Stimulated activated CD4-positive, alpha-beta T cell treated with anti-CD3 and anti-CD28 coated beads, TNF-alpha, amount 100 ng/mL, for 1 hour (primary cell): Measurements from ENCODE around the gene CRYGN.

Source experiments
- DNase-seq, 3 donors: peaks; one replicate each; pipeline ENCODE4 v3.0.0-alpha.2; 2020; ENCODE audit warnings: low read depth in 3 of 3, low spot score in 1 of 3

The CRYGN gene, protein sequence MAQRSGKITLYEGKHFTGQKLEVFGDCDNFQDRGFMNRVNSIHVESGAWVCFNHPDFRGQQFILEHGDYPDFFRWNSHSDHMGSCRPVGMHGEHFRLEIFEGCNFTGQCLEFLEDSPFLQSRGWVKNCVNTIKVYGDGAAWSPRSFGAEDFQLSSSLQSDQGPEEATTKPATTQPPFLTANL

DNA sequence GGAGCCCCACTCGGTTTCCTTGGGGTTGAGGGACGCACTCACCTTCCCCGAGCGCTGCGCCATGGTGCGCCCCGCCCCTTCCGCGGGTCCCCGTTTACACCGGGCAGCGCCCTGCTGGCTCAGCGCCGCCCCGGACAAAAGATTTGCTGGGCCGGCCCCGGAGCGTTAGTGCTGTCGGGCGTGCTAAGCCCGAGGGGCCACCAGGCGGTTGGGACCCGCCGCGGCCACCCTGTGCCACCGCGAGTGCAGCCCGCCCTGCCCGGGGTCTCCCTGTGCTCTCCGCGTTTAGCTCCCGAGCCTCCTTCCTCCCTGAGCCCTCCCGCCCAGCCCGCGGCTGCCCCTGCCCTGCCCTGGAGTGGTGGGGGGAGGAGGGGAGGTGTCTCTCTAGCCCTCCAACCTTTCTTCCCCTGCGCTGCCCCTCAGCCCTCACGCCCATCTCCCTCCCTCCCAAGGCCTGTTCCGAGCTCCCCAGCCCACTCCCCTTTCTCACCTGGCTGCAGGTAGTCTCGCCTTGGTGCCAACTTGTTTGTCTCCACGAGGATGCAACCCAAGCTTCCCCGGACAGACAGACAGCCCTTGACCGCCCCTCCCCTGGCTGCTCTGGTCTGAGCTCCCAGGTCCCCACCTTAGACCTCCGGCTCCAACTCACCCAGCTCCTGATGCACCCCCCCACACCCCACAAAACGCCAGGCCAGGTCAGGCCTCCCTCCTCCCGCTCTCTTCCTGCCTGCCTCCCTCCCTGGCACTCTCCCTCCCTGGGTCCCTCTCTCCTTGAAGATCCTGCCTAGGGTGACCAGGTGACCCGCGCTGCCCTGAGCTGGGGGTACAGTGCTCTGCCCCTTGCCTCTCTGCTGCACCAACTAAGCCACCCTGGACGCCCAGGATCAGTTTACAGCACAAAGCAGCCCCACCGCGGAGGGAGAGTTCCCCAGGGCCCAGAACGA, at the start of gene CRYGN:
TSS of gene CRYGN (minus strand) at position 287 of the 944 bp plus-strand sequence. CDS start at position 63, 224 bp downstream.
- no peak for DNase-seq

GRCh38 chr7:151489498-151489897, 49.6 kb upstream of the CRYGN start:
- DNase-seq: no peak

GRCh38 chr7:151488096-151488495, 48.2 kb upstream of the CRYGN start:
- no peak for DNase-seq

DNA sequence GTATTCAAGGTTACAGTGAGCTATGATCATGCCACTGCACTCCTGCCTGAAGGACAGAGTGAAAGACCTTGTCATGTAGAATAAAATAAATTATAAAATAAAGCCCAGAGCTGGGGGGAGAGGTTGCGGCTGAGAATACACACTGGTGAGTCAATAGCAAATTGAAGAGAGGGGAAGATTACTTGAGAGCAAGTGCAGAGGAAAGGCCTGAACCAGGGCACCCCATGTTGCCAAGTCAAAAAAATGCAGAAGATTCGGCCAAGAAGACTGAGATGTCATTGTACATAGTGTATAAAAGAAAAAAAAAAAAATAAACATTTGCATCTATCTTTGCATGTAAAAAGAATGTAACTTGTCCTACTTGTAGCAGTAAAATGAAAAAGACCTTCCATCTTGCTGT, 47.3 kb upstream of the CRYGN start:
- DNase-seq: no peak

DNA sequence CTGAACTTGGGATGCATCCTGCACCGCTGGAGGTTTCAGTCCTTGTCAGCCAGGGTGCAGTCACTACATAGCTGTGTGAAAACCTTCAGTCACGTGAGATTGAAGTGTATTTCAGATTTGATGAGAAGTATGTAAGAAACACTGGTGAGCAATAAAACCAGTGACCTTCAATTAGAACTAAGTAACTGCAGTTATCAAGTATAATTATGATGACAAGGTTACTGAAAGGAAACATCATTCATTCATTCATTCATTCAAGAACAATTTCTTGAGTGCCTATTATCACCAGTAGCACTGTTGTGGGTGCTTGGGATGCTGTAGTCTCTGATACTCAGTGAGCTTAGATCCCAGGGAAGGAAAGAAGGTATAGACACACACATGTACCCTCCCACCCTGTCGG, 46.1 kb upstream of the CRYGN start:
- no peak for DNase-seq

DNA sequence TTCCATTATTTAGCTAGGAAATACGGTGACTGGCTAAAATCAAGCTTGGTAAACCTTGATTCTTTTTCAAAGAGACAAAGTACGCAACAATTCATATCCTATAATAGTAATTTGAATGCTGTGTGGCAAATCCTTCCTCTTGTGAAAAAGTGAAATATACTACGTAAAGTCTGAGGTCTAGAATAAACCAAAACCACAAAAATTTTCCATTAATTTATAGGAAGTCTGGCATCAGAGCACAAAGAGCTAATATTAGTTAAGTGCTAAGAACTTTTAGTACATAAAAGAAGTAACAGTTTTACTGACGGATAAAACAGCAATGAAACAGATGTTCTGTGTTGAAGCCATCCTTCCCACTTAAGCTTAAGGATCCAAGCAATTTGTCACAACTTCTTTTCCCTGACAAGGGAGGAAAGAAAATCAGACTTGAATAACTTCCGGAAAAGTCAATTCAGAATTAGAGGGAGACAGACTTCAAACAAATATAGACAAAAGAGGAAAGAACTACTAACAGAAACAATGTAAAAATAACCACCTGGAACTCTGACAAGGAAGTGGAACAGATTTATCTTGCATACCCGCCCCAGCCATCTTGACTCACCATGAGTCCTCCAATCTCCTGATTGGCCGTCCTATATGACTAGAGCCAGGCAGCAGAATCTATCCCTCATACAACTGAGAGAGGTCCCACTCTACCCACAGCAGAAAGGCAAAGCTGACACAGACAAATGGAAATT, 45.2 kb upstream of the CRYGN start:
- no peak for DNase-seq

- DNase-seq: no peak
These were observed 43.7 kb upstream of the CRYGN start for GRCh38 chr7:151483711-151483983.

DNA sequence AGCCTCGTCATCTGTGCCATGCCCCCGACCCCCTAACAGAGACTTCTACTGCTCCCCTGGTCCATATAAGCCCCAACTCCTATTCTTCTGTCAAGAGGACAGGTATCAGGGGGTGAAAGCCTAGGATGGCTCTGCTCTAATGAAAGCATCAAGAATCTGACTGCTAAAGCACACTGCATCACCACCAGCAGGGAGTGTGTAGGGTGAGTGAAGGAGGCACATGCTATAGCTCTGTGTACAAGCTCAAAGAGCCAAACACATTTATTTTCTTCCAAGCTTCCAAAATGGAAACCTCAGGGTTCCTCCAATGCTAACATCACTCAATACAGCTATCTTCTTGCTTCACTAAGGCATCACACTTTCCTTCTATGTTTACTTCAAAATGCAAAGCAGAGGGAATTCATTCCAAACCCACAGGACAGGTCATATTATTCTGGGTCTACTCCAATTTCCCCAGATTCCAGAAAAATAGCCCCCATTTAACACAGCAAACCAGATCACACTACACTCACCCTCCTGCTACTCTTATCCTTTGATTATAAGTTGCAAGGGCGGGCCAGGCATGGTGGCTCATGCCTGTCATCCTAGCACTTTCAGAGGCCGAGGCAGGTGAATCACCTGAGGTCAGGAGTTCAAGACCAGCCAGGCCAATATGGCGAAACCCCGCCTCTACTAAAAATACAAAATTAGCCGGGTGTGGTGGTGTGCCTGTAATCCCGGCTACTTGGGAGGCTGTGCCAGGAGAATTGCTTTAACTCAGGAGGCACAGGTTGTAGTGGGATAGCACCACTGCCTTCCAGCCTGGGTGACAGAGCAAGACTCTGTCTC, 43.2 kb upstream of the CRYGN start:
- DNase-seq: no peak

DNA sequence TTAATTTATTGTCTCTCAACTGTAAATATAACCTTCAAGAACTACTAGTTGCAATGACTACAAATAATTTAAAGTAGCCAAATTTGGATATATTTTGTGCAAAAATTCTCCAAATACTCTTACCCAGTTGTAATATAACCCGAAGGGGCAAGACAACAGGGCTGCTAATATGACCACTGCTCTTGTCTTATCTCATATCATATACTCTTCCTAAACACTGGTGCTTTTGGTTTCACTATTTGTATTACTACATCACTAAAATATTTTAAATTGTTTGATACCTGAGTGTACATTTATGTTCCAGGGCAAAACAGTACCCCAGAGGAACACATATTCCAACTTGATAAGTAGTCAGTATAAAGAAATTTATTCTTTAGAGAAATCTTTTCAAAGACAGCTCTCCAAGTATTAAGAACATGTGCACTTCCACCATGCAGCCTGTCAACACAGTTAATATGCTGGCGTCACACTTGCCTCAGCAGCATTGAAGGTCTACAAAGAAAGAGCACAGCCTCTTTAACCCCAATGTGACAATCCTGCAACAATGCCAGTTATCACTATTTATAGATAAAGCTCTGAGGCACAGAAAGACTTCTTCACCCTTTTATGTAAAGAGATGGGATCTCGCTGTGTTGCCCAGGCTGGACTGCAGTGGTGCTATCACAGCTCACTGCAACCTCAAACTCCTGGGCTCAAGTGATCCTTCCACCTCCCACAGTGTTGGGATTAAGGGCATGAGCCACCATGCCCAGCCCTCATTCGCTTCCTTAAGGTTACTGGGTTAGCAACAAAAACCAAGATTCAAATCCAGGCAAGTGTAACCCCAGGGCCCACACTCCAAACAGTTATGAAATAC, 41.9 kb upstream of the CRYGN start:
- DNase-seq: no peak

GRCh38 chr7:151477867-151478266, 37.9 kb upstream of the CRYGN start:
- DNase-seq: no peak

- no peak for DNase-seq
These were observed 32.9 kb upstream of the CRYGN start for GRCh38 chr7:151472644-151473380.

GRCh38 chr7:151470711-151471110, 30.8 kb upstream of the CRYGN start:
- no peak for DNase-seq

GRCh38 chr7:151469281-151469680, 29.3 kb upstream of the CRYGN start:
- no peak for DNase-seq

DNA sequence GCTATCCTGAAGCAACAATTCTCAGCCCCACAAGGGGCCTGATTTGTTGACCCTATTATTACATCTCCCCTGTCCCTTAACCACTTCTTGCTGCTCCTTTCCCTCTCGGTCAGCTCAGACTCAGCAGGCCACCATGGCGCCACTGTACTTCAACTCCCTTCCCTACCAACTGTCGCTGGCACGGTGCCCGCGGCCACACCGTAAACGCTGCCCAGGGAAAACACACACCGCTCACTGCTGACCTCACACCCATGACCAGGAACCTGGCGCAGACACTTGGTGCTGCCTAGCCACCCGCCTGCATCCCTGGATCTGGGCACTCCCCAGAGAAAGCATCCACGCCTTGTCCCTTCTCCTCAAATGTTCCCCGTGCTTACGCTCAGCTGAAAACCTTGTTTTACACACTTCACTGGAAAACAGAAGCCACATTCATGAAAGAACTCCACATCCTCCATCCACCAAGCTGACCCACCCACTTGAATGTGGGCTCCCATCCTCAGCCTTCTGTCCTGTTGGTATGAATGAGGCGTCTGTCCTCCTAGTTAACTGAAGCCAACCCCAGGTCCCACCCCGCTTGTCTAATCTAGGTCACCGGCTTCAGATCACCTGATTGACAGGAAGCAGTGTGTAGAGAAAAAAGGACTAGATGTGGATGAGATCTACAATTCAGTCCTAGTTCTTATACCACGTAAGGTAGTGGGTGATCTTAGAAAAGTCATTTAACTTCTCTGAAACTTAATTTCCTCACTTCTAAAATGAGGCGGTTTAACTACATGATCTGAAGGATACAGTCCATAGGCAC, 28.5 kb upstream of the CRYGN start:
- DNase-seq: no peak

GRCh38 chr7:151465169-151465568, 25.2 kb upstream of the CRYGN start:
- DNase-seq: no peak

DNA sequence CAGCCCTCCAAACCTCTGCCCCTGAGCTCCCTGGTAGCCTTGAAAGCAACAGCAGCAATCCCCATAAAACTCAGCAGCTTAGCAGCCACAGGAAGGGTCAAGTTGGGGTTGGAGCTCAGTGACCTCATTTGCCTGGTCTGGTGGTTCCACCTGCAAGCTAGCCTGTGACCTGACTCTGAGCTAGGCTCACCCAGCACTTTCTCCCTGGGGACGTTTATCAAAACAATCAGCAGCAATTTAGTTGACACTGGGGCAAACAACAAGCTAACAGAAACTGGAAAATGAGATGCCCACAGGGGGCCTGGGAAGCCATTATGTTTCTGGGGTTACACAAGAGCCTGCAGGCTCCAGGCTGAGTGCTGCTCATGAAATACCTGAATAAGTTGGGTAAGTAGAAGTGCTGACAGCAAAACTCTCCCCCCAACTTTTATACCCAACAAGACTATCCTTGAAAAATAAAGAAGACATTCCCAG, 22.4 kb upstream of the CRYGN start:
- no peak for DNase-seq

DNA sequence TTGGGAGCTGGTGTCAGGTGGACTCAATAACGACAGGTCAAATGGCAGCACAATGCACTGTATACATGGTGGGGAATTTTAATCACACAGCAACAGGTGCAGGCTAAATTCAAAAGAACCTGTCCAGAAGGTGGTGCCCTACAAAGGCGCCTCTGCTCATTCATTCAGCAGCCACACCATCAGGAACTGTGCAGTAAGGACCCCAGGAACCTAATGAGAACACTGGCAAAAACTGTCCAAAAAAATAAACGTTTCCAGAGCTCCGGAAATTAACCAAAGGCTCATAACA, 21.9 kb upstream of the CRYGN start:
- no peak for DNase-seq

DNA sequence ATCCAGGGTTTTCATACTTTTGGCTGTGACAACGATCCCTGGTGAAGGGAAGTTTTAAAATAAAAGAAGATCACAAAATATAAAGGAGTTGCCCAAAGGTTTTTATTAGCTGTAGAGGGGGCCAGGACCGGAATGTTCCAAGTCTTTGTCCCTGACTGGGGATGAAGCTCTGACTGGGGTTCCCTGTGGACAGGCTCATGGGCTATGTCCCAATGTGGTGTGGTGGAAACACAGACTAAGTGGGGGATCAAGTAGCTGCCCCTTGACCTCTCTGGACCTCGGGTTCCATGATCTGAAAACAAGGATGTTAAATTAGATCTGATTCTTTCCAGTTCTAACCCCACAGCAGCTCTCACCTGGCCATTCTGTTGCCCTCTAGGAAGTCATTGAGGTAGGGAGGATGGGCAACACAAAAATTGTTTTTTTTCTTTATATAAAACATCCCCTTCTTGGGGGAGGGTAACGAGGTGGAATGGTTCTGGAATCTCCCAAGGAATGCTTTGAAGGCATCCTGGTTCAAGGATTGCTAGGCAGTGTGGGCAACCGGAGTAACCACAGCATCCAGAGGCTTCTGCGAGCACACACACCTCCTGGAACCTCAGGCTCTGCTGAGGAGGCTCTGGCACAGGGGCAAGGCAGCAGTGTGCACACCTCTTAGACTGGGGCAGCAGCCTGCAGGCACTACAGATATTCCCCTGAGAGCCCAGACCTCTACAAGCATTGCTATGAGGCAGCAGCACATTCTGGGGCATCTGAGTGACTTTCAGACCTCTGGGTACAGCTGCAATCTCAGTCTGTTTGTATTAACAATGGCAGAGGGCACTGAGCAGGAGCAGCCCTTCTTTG, 21.4 kb upstream of the CRYGN start:
- no peak for DNase-seq
